ENCODE measurements around the gene ITSN2.
"Not testable (repeated sequence)": the region's sequence is repeated elsewhere in the genome, so short reads cannot be mapped to it uniquely, and the experiment has no call there.

ITSN2 gene

GRCh38 chr2:24382363-24383073 is 22.2 kb upstream of the ITSN2 start:
- peak; percentile 70 to 81 for DNase-seq
- TF ChIP-seq GATA1 (IDR thresholded peaks at IDR 0.05; ENCODE audit: low read depth, low read length) (no peak), POLR2A (IDR thresholded peaks at IDR 0.05; ENCODE audit: low read length) (no peak)

GRCh38 chr2:24380820-24381219 is 20.5 kb upstream of the ITSN2 start:
- DNase-seq: no peak
- TF ChIP-seq POLR2A (IDR thresholded peaks at IDR 0.05; ENCODE audit: low read length) (no peak), GATA1 (IDR thresholded peaks at IDR 0.05; ENCODE audit: low read depth, low read length) (no peak)

GRCh38 chr2:24375349-24376087 is 15.2 kb upstream of the ITSN2 start:
- peak in 1 of 2 experiments; percentile 15 for DNase-seq
- no peak for TF ChIP-seq GATA1 (IDR thresholded peaks at IDR 0.05; ENCODE audit: low read depth, low read length)
- no peak for TF ChIP-seq POLR2A (IDR thresholded peaks at IDR 0.05; ENCODE audit: low read length)

- no peak for TF ChIP-seq POLR2A (IDR thresholded peaks at IDR 0.05; ENCODE audit: low read length)
- no peak for TF ChIP-seq GATA1 (IDR thresholded peaks at IDR 0.05; ENCODE audit: low read depth, low read length)
- no peak for DNase-seq
Measured at GRCh38 chr2:24374301-24374700, 14.0 kb upstream of the ITSN2 start.

GRCh38 chr2:24372033-24372432 is 11.7 kb upstream of the ITSN2 start:
- TF ChIP-seq GATA1 (IDR thresholded peaks at IDR 0.05; ENCODE audit: low read depth, low read length) (no peak), POLR2A (IDR thresholded peaks at IDR 0.05; ENCODE audit: low read length) (no peak)
- DNase-seq: no peak

- DNase-seq: peak in 1 of 2 experiments; percentile 30
- no peak for TF ChIP-seq GATA1 (IDR thresholded peaks at IDR 0.05; ENCODE audit: low read depth, low read length)
Measured at GRCh38 chr2:24365826-24366225, 5.5 kb upstream of the ITSN2 start.

- TF ChIP-seq GATA1 (IDR thresholded peaks at IDR 0.05; ENCODE audit: low read depth, low read length): no peak
- no peak for TF ChIP-seq POLR2A (IDR thresholded peaks at IDR 0.05; ENCODE audit: low read length)
- peak; percentile 67 to 70 for DNase-seq
Measured at GRCh38 chr2:24365051-24365450, 4.7 kb upstream of the ITSN2 start.

- DNase-seq: no peak
- TF ChIP-seq POLR2A (IDR thresholded peaks at IDR 0.05; ENCODE audit: low read length) (no peak), GATA1 (IDR thresholded peaks at IDR 0.05; ENCODE audit: low read depth, low read length) (no peak)
Measured at GRCh38 chr2:24363301-24363700, 3.0 kb upstream of the ITSN2 start.

GRCh38 chr2:24362253-24362652 is 1.9 kb upstream of the ITSN2 start:
- peak; percentile 58 to 88 for DNase-seq
- TF ChIP-seq POLR2A (IDR thresholded peaks at IDR 0.05; ENCODE audit: low read length): no peak

GRCh38 chr2:24360963-24361330 is 611 bp upstream of the ITSN2 start:
- no peak for DNase-seq
- TF ChIP-seq POLR2A (IDR thresholded peaks at IDR 0.05; ENCODE audit: low read length): no peak
- TF ChIP-seq GATA1 (IDR thresholded peaks at IDR 0.05; ENCODE audit: low read depth, low read length): no peak

- no peak for TF ChIP-seq GATA1 (IDR thresholded peaks at IDR 0.05; ENCODE audit: low read depth, low read length)
- no peak for TF ChIP-seq POLR2A (IDR thresholded peaks at IDR 0.05; ENCODE audit: low read length)
- DNase-seq: peak; percentile 53 to 68
Measured at GRCh38 chr2:24359129-24360049, 947 bp downstream of the ITSN2 start.

GRCh38 chr2:24357767-24358166 is 2.6 kb downstream of the ITSN2 start:
- DNase-seq: not testable (repeated sequence)

GRCh38 chr2:24357115-24357514 is 3.2 kb downstream of the ITSN2 start:
- DNase-seq: not testable (repeated sequence)

- TF ChIP-seq POLR2A (IDR thresholded peaks at IDR 0.05; ENCODE audit: low read length) (no peak), GATA1 (IDR thresholded peaks at IDR 0.05; ENCODE audit: low read depth, low read length) (no peak)
- peak in 1 of 2 experiments; percentile 17 for DNase-seq
Measured at GRCh38 chr2:24354957-24355356, 5.4 kb downstream of the ITSN2 start.
